AG09319 (cell line): ENCODE measurements around the gene KRT24.

ENCODE experiments used
- DNase-seq: peaks from one replicate; pipeline ENCODE4 v3.0.0-alpha.2; 2010; ENCODE audit warnings: low read depth; ENCODE audit errors: extremely low read depth
- TF ChIP-seq, protein P1 (sequence below): IDR thresholded peaks from 2 replicates; pipeline ENCODE4 v1.5.1; 2011; ENCODE audit warnings: low read depth, mild to moderate bottlenecking, inconsistent platforms, low read length, moderate library complexity

Gene KRT24

DNA sequence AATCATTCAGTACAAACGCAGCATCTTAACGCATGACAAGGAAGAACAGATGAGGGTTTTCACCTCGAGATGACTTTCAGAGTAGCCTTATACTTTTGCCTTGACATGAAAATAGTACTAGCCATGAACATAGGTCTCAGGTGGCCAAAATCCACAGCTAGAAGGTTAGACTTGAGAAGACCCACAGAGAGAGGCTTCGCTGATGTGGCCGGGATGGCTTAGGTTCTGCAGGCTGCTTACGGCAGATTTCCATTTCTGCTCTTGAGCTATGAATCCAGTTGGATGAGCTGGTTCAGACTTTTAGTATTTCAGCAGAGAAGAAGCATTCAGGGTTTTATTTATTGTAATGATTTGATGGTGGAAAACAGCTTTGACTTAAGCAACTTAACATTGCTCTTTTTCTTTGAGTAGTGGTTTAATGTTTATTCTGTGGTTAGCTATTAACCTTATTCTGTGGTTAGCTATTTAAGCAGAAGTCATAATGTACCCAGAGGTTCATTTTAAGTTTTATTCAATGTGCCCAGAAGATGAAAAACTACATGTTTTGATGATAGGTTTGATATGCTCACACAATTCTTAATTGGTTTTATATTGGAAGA lies 7.6 kb downstream of the KRT24 start:
- no peak for DNase-seq
- TF ChIP-seq, protein P1, sequence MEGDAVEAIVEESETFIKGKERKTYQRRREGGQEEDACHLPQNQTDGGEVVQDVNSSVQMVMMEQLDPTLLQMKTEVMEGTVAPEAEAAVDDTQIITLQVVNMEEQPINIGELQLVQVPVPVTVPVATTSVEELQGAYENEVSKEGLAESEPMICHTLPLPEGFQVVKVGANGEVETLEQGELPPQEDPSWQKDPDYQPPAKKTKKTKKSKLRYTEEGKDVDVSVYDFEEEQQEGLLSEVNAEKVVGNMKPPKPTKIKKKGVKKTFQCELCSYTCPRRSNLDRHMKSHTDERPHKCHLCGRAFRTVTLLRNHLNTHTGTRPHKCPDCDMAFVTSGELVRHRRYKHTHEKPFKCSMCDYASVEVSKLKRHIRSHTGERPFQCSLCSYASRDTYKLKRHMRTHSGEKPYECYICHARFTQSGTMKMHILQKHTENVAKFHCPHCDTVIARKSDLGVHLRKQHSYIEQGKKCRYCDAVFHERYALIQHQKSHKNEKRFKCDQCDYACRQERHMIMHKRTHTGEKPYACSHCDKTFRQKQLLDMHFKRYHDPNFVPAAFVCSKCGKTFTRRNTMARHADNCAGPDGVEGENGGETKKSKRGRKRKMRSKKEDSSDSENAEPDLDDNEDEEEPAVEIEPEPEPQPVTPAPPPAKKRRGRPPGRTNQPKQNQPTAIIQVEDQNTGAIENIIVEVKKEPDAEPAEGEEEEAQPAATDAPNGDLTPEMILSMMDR: no peak

DNA sequence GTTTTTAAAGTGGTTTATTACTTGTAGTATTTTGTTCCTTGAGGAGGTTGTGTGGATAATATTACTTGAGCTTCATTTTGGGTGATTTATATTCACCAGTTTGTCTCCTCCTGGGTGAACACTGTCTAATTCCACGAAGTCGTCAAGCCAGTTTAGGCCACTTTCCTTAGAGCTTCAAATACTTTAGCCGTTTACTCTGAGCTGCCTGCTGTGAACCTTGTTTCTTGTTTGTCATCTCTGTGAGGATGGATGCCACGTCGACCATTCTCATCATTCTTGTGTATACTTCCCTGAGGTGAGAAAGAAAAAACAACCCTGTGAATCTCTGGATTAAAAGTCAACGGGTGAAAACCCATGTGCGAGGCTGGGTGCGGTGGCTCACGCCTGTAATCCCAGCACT lies 9.0 kb downstream of the KRT24 start:
- DNase-seq: no peak
- TF ChIP-seq, protein P1: no peak

DNA sequence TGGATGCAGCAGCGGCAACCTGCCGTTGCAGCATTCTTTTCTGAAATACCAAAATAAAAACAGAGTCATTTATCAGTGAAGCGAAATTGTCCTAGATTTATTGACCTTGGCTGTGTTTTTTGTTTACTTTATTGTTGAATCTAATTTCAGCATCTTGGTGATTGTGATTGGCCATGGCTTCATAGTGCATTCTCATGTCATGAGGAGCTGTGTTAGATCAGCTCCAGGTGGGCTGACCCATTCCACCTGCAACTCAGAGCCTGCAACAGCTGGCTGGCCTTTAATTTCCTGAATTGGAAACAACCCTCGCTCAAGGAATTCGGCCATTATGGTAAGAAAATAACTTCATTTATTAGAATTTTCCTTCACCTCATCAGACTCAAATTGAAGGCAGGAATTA lies 16.4 kb downstream of the KRT24 start:
- TF ChIP-seq, protein P1: no peak
- DNase-seq: no peak

DNA sequence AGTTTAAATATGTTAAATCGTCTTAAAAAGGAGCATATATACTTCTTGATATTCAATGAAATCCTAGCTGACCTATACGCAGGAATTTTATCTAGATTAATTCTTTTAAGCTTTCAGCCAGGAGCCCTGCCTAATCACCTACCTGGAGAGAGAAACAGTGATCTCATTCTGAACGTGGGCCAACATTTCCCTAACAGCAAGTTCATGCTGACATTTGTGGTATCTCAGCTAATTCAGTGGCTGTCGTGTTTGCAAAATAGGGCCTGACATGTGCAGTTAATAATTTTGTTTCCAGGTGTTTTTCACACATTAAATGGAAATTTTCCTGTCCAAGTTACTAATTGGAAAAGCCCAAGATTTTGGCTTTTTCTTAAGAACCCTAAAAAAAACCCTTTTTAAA lies 17.4 kb downstream of the KRT24 start:
- TF ChIP-seq, protein P1: no peak
- no peak for DNase-seq

DNA sequence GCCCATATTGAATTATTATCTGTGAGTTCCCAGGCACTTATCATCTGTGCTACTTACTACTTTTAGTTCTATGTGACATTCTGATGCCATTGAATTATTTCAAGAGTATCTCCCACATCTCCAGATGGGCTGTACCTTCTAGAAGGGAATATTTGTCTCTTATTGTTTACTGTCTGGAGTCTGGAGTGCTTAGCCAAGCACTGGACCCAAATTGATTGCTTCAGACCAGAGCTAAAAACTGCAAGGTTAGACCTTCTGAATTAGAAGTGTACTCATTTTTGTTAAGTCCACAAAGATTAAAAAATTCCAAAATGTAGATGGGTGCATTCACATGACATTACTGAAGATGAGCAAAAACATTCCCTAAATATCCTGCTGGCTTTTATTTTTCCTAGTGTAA lies 22.6 kb downstream of the KRT24 start:
- DNase-seq: no peak
- TF ChIP-seq, protein P1: no peak

DNA sequence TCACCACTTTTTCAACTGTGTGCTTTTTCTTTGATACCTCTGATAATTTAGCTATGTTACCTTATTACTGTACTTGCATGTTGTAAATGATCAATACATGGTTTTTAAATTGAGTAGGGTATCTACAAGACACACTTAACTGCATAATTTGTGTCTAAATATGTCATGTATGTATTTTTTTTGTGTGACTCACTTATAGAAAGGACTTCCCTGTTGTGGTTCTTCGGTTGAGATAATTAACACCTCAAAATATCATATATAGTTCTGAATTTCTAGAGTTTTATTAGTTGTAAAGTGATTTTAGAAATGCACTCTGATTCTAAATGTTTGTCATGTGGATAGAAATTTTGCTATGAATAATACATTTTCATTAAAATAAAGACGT lies 24.0 kb downstream of the KRT24 start:
- TF ChIP-seq, protein P1: no peak
- DNase-seq: no peak

DNA sequence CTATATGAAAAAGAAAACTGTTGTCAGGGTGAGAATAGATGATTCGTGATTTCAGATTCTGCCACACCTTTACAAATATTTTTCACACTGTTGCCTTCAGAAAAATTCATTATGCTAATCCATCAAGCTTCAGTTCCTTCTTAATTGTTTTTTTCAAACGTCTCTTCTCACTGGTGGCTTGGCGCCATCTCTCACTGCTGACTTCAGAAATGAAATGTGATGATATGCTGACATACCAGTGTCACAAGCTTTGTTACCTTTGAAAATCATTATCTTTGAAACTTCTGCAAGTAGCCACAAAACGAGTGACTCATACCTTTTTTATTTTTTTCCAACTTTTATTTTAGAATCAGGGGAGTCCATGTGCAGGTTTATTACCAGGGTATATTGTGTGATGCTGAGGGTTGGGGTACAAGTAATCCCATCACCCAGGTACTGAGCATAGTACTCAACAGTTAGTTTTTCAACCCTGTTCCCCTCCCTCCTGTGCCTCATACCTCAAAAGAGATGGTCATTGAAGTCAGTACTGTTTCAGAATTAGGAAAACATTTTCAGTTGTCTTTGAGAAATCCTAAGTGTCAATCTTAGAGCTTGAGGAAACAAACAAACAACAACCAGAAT lies 24.5 kb downstream of the KRT24 start:
- no peak for DNase-seq

More for the DNA sequence above, 24.5 kb downstream of the KRT24 start:
- TF ChIP-seq, protein P1: no peak
